ENCODE data around the gene MYO1B.

MYO1B gene

DNA sequence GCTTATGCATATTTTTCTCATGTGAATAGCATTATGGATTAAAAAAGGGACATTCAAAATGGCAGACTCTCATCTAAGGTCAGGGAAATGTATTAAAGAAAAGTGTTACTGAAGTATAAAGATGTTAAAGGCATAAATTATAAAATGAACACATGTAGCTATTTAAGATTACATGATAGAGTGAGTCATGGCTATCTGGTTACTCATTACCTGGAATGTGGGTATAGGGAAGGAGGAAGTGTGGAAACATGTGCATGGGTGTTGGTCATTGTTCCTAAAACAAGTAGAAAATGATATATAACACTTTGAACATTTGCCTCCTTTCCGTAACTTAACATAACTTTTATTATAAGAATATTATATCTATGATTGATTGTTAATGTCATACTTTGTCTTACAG lies 66.4 kb downstream of the MYO1B start:
- Histone ChIP-seq H3K36me3 (ENCODE audit: control insufficient read depth, insufficient read depth, low read length) (no peaks in the 10 kb centered on the region), H3K27me3 (replicated peaks; ENCODE audit: control insufficient read depth, insufficient read depth, low read length) (no peaks in the 10 kb centered on the region; the same call in 1 of the 2 replicates), H3K4me3 (replicated peaks; ENCODE audit: low read depth, low read length) (no peak overlapping the region)
- TF ChIP-seq CTCF (IDR thresholded peaks at IDR 0.05; ENCODE audit: insufficient read depth, low read length, poor library complexity, severe bottlenecking) = no peak
- DNase-seq (ENCODE audit: extremely low read depth, insufficient read length) = no peak

- Histone ChIP-seq H3K36me3 (ENCODE audit: control insufficient read depth, insufficient read depth, low read length) (no peaks in the 10 kb centered on the region), H3K27me3 (replicated peaks; ENCODE audit: control insufficient read depth, insufficient read depth, low read length) (no peaks in the 10 kb centered on the region; the same call in 1 of the 2 replicates), H3K4me3 (replicated peaks; ENCODE audit: low read depth, low read length) (no peak overlapping the region)
- no peak for DNase-seq (ENCODE audit: extremely low read depth, insufficient read length)
- no peak for TF ChIP-seq CTCF (IDR thresholded peaks at IDR 0.05; ENCODE audit: insufficient read depth, low read length, poor library complexity, severe bottlenecking)
Observed at GRCh38 chr2:191312163-191312562, 67.0 kb downstream of the MYO1B start.

GRCh38 chr2:191312662-191313061 lies 67.5 kb downstream of the MYO1B start:
- Histone ChIP-seq H3K4me3 (replicated peaks; ENCODE audit: low read depth, low read length) (no peak overlapping the region), H3K36me3 (ENCODE audit: control insufficient read depth, insufficient read depth, low read length) (no peaks in the 10 kb centered on the region), H3K27me3 (replicated peaks; ENCODE audit: control insufficient read depth, insufficient read depth, low read length) (no peaks in the 10 kb centered on the region; the same call in 1 of the 2 replicates)
- no peak for TF ChIP-seq CTCF (IDR thresholded peaks at IDR 0.05; ENCODE audit: insufficient read depth, low read length, poor library complexity, severe bottlenecking)
- DNase-seq (ENCODE audit: extremely low read depth, insufficient read length) = no peak

DNA sequence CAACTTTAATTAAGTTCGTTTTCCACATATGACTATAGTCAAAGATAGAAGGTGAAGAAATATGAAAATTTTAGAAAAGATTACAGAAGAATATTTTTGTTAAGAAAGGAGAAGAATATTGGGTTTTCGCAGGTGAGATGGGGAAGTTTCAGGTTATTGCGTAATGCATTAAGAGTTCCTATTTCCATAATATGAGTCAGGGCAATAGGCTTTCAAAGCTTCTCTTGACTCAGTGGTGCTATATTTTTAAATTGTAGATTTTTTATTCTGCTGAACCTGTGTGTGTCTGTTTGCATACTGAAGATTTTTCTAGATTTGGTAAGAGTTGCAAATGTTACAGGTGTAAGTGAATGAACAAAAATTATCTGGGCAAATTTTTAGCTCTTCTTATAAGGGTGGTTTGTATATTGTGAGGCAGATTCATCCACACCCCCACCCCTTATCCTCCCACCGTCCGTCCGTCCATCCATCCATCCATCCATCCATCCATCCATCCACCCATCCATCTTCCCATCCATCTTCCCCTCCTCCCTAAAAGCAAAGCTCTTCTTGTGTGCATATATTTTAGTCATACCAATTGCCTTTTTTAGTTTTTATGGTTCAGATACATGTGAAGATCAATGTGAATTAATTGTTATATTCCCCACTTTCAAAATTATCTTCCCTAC lies 69.6 kb downstream of the MYO1B start:
- TF ChIP-seq CTCF (IDR thresholded peaks at IDR 0.05; ENCODE audit: insufficient read depth, low read length, poor library complexity, severe bottlenecking) = no peak
- Histone ChIP-seq H3K36me3 (ENCODE audit: control insufficient read depth, insufficient read depth, low read length) (no peaks in the 10 kb centered on the region), H3K4me3 (replicated peaks; ENCODE audit: low read depth, low read length) (no peak overlapping the region), H3K27me3 (replicated peaks; ENCODE audit: control insufficient read depth, insufficient read depth, low read length) (no peaks in the 10 kb centered on the region)
- no peak for DNase-seq (ENCODE audit: extremely low read depth, insufficient read length)

DNA sequence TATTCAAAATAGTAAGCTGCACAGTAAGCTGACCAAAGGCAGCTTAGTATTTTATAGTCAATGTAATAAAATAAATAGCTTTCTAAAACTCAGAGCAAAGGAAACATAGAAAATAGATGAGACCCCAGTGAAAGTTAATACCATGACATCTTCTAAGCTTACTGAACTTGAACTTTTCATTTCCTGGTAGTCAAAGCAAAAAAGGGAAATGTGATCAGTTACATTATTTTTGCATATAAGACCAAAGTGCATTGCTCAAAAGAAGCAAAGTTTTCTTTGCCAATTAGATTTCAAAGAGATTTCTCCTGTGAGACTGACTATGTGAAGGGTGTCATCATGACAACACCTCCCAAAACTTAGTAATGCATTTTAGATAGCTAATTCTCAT lies 70.2 kb downstream of the MYO1B start:
- H3K36me3 ChIP-seq (ENCODE audit: control insufficient read depth, insufficient read depth, low read length) = no peaks in the 10 kb centered on the region
- no peak for TF ChIP-seq CTCF (IDR thresholded peaks at IDR 0.05; ENCODE audit: insufficient read depth, low read length, poor library complexity, severe bottlenecking)
- no peak overlapping the region for H3K4me3 ChIP-seq (replicated peaks; ENCODE audit: low read depth, low read length)
- DNase-seq (ENCODE audit: extremely low read depth, insufficient read length) = no peak
- no peaks in the 10 kb centered on the region for H3K27me3 ChIP-seq (replicated peaks; ENCODE audit: control insufficient read depth, insufficient read depth, low read length)

Data from GM06990 (cell line).